K562 (cell line): Measurements from ENCODE around the gene LIN9. TPM values are rescaled to one million over a fixed set of nuclear protein-coding genes. Genes with fewer than 3 reads are reported as not detected.

Experiments
- BCLAF1 ChIP-seq, 2 experiments: fragments of 450-650 bp in 1 of 2; IDR thresholded peaks; 2 replicates each; pipeline ENCODE4 v1.6.1; 2011 to 2017; ENCODE audit warnings: low read depth in 2 of 2, antibody characterized with exemption in 1 of 2, borderline replicate concordance in 1 of 2, low read length in 1 of 2, mild to moderate bottlenecking in 1 of 2, mixed read lengths in 1 of 2; ENCODE audit not compliant: control insufficient read depth in 1 of 2
- BCOR ChIP-seq: fragments of 450-650 bp; IDR thresholded peaks from 2 replicates; pipeline ENCODE4 v1.6.1; 2016
- EGR1 ChIP-seq: fragments of 450-650 bp; conservative IDR thresholded peaks from 2 replicates; pipeline ENCODE4 v1.6.1; 2017; ENCODE audit warnings: mild to moderate bottlenecking
- FOXJ3 ChIP-seq: sonication (generic); formaldehyde crosslinking; IDR thresholded peaks from 2 replicates; pipeline ENCODE4 v1.4.0; 2020; ENCODE audit warnings: mild to moderate bottlenecking, missing genetic modification reagents
- GATAD2B ChIP-seq: fragments of 450-650 bp; IDR thresholded peaks from 2 replicates; pipeline ENCODE4 v1.6.1; 2017; ENCODE audit warnings: mild to moderate bottlenecking, borderline replicate concordance
- HDGF ChIP-seq: fragments of 450-650 bp; IDR thresholded peaks from 2 replicates; pipeline ENCODE4 v1.6.1; 2016
- KDM5B ChIP-seq: fragments of 200-600 bp; sonication (generic); IDR thresholded peaks from 2 replicates; pipeline ENCODE4 v1.6.1; 2012; ENCODE audit warnings: low read depth, mild to moderate bottlenecking, moderate library complexity, low read length, control low read depth, inconsistent platforms; ENCODE audit not compliant: insufficient replicate concordance
- LARP7 ChIP-seq: fragments of 450-650 bp; IDR thresholded peaks from 2 replicates; pipeline ENCODE4 v1.6.1; 2016
- MECOM ChIP-seq: fragments of 250-450 bp; sonication (Bioruptor Pico); IDR thresholded peaks from 2 replicates; pipeline ENCODE4 v1.8.0; 2022; ENCODE audit warnings: inconsistent platforms
- MEIS2 ChIP-seq: fragments of 450-650 bp; IDR thresholded peaks from 2 replicates; pipeline ENCODE4 v1.6.1; 2014; ENCODE audit warnings: mild to moderate bottlenecking; ENCODE audit not compliant: partially characterized antibody
- MIER1 ChIP-seq: fragments of 450-650 bp; IDR thresholded peaks from 2 replicates; pipeline ENCODE4 v1.6.1; 2016; ENCODE audit warnings: antibody characterized with exemption, mild to moderate bottlenecking, low read depth
- MITF ChIP-seq: IDR thresholded peaks from 2 replicates; pipeline ENCODE4 v1.6.1; 2014; ENCODE audit warnings: antibody characterized with exemption
- PHF20 ChIP-seq: fragments of 450-650 bp; IDR thresholded peaks from 2 replicates; pipeline ENCODE4 v1.6.1; 2018; ENCODE audit not compliant: partially characterized antibody
- SMARCA4 ChIP-seq: fragments of 450-650 bp; IDR thresholded peaks from 2 replicates; pipeline ENCODE4 v1.6.1; 2016
- SP1 ChIP-seq: sonication (generic); formaldehyde crosslinking; IDR thresholded peaks from 2 replicates; pipeline ENCODE4 v1.8.1; 2022; ENCODE audit warnings: mild to moderate bottlenecking, missing genetic modification reagents
- TFAM ChIP-seq: fragments of 250-450 bp; sonication (Bioruptor Pico); conservative IDR thresholded peaks from 2 replicates; pipeline ENCODE4 v1.5.0; 2021; ENCODE audit warnings: mild to moderate bottlenecking, moderate library complexity
- ZNF175 ChIP-seq: fragments of 200-800 bp; sonication (Bioruptor generic); IDR thresholded peaks from 2 replicates; pipeline ENCODE4 v1.6.1; 2016; ENCODE audit warnings: low read depth, mild to moderate bottlenecking, missing genetic modification characterization, missing compliant biosample characterization
- polyA plus RNA-seq, 8 experiments: library from polyadenylated mRNA; depleted of rRNA in 4 of 8; stranded (reverse) in 5 of 8; unstranded in 3 of 8; fragments of >200 nt; fragmentation: Nextera tagmentation in 2 of 8; fragmentation: Illumina TruSeq in 1 of 8; extraction: Ambion mirVana in 2 of 8; extraction: Trizol in 1 of 8; gene quantifications; 2 replicates each; pipeline versions ENCODE4 v1.2.1 to v1.2.3, GENCODE V29; 2011 to 2014; ENCODE audit warnings: inconsistent platforms in 1 of 8, missing spikeins in 1 of 8
- total RNA-seq, 7 experiments: library from RNA; depleted of rRNA in 6 of 7; stranded (reverse); fragments of >200 nt in 6 of 7; fragmentation: Illumina TruSeq in 2 of 7; extraction: Trizol in 2 of 7; gene quantifications; 2 replicates each; pipeline versions ENCODE4 v1.2.1 to v1.2.3, GENCODE V29; 2011 to 2021; ENCODE audit warnings: low replicate concordance in 1 of 7
- TF ChIP-seq, protein P1 (sequence below): sonication (generic); formaldehyde crosslinking; IDR thresholded peaks from 2 replicates; pipeline ENCODE4 v1.5.0; 2020; ENCODE audit warnings: missing genetic modification reagents
- TF ChIP-seq, protein P2 (sequence below): IDR thresholded peaks from 2 replicates; pipeline ENCODE4 v1.6.1; 2011; ENCODE audit not compliant: insufficient read length; ENCODE audit errors: extremely low read depth

LIN9 gene
- total and polyA plus RNA-seq, 9 of the 15 experiments (the other 6 are each of a cell fraction or from before 2014, with no cell fraction given) = 18.8 to 33.0 (median 25.5) TPM

DNA sequence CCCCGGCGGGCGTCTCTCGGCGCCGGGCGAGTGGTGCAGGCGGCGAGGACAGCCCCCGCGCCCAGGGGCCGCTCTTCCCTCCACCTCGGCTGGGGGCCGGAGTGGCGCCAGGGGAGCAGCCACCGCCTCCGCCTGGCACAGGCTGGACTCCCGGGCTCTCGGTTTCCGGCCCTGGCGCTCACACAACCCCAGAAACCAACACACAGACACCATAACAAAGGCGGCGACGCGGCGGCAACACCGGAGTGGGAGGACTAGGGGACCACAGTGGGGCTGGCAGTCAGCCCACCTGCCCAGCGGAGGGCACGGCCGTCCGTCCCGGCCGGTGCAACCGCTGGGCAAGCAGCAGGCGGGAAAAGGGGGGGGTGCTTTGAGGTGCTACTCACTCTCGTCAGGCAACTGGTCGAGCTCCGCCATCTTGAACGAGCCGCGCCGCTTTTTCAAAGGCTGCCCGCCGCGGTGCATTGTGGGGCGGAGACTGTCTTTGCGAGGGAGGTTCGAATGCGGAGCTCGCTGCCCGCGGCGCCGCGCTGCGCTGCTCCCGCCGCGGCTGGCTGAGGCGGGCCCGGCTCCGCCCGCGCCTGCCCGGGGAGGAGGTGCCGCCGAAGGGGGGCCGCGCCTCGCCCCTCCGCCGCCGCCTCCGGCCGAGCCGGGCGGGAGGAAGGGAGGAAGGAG is at the start of gene LIN9 (continued):
- TF ChIP-seq MEIS2 = peak; percentile 13
- TF ChIP-seq KDM5B = peak; percentile 96
- TF ChIP-seq LARP7 = no peak
- peak; percentile 96 for TF ChIP-seq GATAD2B
- no peak for TF ChIP-seq MIER1
- no peak for TF ChIP-seq ZNF175 (CRISPR knock-in tag)
- TF ChIP-seq FOXJ3 = no peak
- no peak for TF ChIP-seq TFAM (CRISPR knock-in tag)
- peak; percentile 57; the same call in 1 of the 2 replicates for TF ChIP-seq SP1
- no peak for TF ChIP-seq MITF
- TF ChIP-seq, protein P1, sequence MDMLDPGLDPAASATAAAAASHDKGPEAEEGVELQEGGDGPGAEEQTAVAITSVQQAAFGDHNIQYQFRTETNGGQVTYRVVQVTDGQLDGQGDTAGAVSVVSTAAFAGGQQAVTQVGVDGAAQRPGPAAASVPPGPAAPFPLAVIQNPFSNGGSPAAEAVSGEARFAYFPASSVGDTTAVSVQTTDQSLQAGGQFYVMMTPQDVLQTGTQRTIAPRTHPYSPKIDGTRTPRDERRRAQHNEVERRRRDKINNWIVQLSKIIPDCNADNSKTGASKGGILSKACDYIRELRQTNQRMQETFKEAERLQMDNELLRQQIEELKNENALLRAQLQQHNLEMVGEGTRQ (CRISPR knock-in tag) = no peak
- peak; percentile 47; the same call in 1 of the 2 replicates for TF ChIP-seq EGR1
- no peak; the same call in 1 of the 2 replicates for TF ChIP-seq SMARCA4
- TF ChIP-seq MECOM (CRISPR knock-in tag) = no peak
- TF ChIP-seq PHF20 = peak; percentile 37
- no peak for TF ChIP-seq HDGF
- TF ChIP-seq, protein P2, sequence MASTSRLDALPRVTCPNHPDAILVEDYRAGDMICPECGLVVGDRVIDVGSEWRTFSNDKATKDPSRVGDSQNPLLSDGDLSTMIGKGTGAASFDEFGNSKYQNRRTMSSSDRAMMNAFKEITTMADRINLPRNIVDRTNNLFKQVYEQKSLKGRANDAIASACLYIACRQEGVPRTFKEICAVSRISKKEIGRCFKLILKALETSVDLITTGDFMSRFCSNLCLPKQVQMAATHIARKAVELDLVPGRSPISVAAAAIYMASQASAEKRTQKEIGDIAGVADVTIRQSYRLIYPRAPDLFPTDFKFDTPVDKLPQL = peak; percentile 41
- no peak; a peak in 1 of 4 replicates for TF ChIP-seq BCLAF1 (IDR thresholded peaks at IDR 0.05; ENCODE audit: borderline replicate concordance in 1 of 2, control insufficient read depth in 1 of 2, low read depth in 2 of 2, low read length in 1 of 2)
- no peak for TF ChIP-seq BCOR
